HepG2 (cell line): ENCODE data around the gene TSGA10. TPM values are rescaled to one million over a fixed set of nuclear protein-coding genes. Genes with fewer than 3 reads are reported as not detected.

ENCODE experiments used
- GPN1 ChIP-seq: sonication (generic); formaldehyde crosslinking; IDR thresholded peaks from 2 replicates; pipeline ENCODE4 v1.5.1; 2020; ENCODE audit warnings: missing genetic modification reagents, borderline replicate concordance
- IKZF1 ChIP-seq: fragments of 450-650 bp; IDR thresholded peaks from 2 replicates; pipeline ENCODE4 v1.7.1; 2016
- MIXL1 ChIP-seq: IDR thresholded peaks from 2 replicates; pipeline ENCODE4 v1.6.1; 2016
- MXI1 ChIP-seq: IDR thresholded peaks from 3 replicates; pipeline ENCODE4 v1.6.1; 2012; ENCODE audit warnings: low read depth, low read length, inconsistent platforms, borderline replicate concordance
- MYNN ChIP-seq: sonication (generic); formaldehyde crosslinking; IDR thresholded peaks from 2 replicates; pipeline ENCODE4 v1.4.0; 2020; ENCODE audit warnings: mild to moderate bottlenecking, low read depth, missing genetic modification reagents
- SATB2 ChIP-seq: sonication (generic); formaldehyde crosslinking; IDR thresholded peaks from 2 replicates; pipeline ENCODE4 v1.5.0; 2020; ENCODE audit warnings: missing genetic modification reagents
- SMAD1 ChIP-seq: sonication (generic); formaldehyde crosslinking; IDR thresholded peaks from 2 replicates; pipeline ENCODE4 v1.4.0; 2020; ENCODE audit warnings: missing genetic modification reagents, low read depth, mild to moderate bottlenecking, borderline replicate concordance
- SMC3 ChIP-seq: IDR thresholded peaks from 2 replicates; pipeline ENCODE4 v1.6.1; 2011; ENCODE audit warnings: low read length, improper control_type of control experiment
- SOX6 ChIP-seq, 2 experiments: fragments of 450-650 bp in 1 of 2; sonication (generic) in 1 of 2; formaldehyde crosslinking in 1 of 2; IDR thresholded peaks; 2 replicates each; pipeline versions ENCODE4 v1.4.0 to v1.6.1; 2017 to 2020; ENCODE audit warnings: antibody characterized with exemption in 1 of 2, mild to moderate bottlenecking in 1 of 2, missing genetic modification reagents in 1 of 2
- ZNF101 ChIP-seq: sonication (generic); formaldehyde crosslinking; IDR thresholded peaks from 2 replicates; pipeline ENCODE4 v1.4.0; 2020; ENCODE audit warnings: mild to moderate bottlenecking, low read depth, missing genetic modification reagents, borderline replicate concordance
- ZNF143 ChIP-seq: sonication (generic); formaldehyde crosslinking; IDR thresholded peaks from 2 replicates; pipeline ENCODE4 v1.4.0; 2020; ENCODE audit warnings: missing genetic modification reagents
- ZNF296 ChIP-seq: sonication (generic); formaldehyde crosslinking; conservative IDR thresholded peaks from 2 replicates; pipeline ENCODE4 v1.5.0; 2020; ENCODE audit warnings: mild to moderate bottlenecking, missing genetic modification reagents
- ZNF317 ChIP-seq: sonication (generic); formaldehyde crosslinking; IDR thresholded peaks from 2 replicates; pipeline ENCODE4 v1.5.0; 2020; ENCODE audit warnings: mild to moderate bottlenecking, missing genetic modification reagents
- ZNF615 ChIP-seq: sonication (generic); formaldehyde crosslinking; IDR thresholded peaks from 2 replicates; pipeline ENCODE4 v1.5.0; 2020; ENCODE audit warnings: mild to moderate bottlenecking, missing genetic modification reagents, borderline replicate concordance
- ZNF776 ChIP-seq: sonication (generic); formaldehyde crosslinking; IDR thresholded peaks from 2 replicates; pipeline ENCODE4 v1.4.0; 2020; ENCODE audit warnings: mild to moderate bottlenecking, missing genetic modification reagents
- ZNF781 ChIP-seq: sonication (generic); formaldehyde crosslinking; IDR thresholded peaks from 2 replicates; pipeline ENCODE4 v1.5.1; 2020; ENCODE audit warnings: borderline replicate concordance, mild to moderate bottlenecking, missing genetic modification reagents; ENCODE audit errors: not compliant biosample characterization
- polyA plus RNA-seq, 8 experiments: library from polyadenylated mRNA; depleted of rRNA in 3 of 8; stranded (reverse) in 7 of 8; unstranded in 1 of 8; fragments of >200 nt; fragmentation: Illumina TruSeq in 4 of 8; extraction: Trizol in 4 of 8; gene quantifications; 2 replicates each; pipeline versions ENCODE4 v1.2.1 to v1.2.3, GENCODE V29; 2011 to 2016; ENCODE audit warnings: low read depth in 4 of 8, missing spikeins in 1 of 8, mixed read lengths in 1 of 8; ENCODE audit not compliant: insufficient read depth in 1 of 8
- total RNA-seq, 5 experiments: library from RNA; depleted of rRNA; stranded (reverse); fragments of >200 nt; fragmentation: Illumina TruSeq; extraction: Trizol; gene quantifications; 2 replicates each; pipeline ENCODE4 v1.2.3, GENCODE V29; 2016; ENCODE audit warnings: low read depth in 1 of 5
- TF ChIP-seq, protein P1 (sequence below): sonication (generic); formaldehyde crosslinking; IDR thresholded peaks from 2 replicates; pipeline ENCODE4 v1.4.0; 2020; ENCODE audit warnings: mild to moderate bottlenecking, missing genetic modification reagents
- TF ChIP-seq, protein P2 (sequence below): sonication (generic); formaldehyde crosslinking; IDR thresholded peaks from 2 replicates; pipeline ENCODE4 v1.5.0; 2020; ENCODE audit warnings: mild to moderate bottlenecking, missing genetic modification reagents

Gene TSGA10
- total and polyA plus RNA-seq, 2 of the 13 experiments (the other 11 are each of a cell fraction or from before 2014, with no cell fraction given), result 4.7 to 13.1 TPM

GRCh38 chr2:99141110-99142108 lies 13.3 kb downstream of the TSGA10 start, which contains the start of gene C2orf15 (continued):
- no peak for TF ChIP-seq GPN1 (CRISPR knock-in tag)
- peak; percentile 54; the same call in 1 of the 3 replicates for TF ChIP-seq MXI1
- TF ChIP-seq SATB2 (CRISPR knock-in tag), result no peak; the same call in 1 of the 2 replicates
- TF ChIP-seq MIXL1 (CRISPR knock-in tag), result peak; percentile 27; the same call in 1 of the 2 replicates
- peak; percentile 52; the same call in 1 of the 2 replicates for TF ChIP-seq ZNF143 (CRISPR knock-in tag)
- peak; percentile 69; the same call in 1 of the 2 replicates for TF ChIP-seq ZNF101 (CRISPR knock-in tag)
- TF ChIP-seq ZNF296 (CRISPR knock-in tag), result peak; percentile 73; the same call in 1 of the 2 replicates
- no peak for TF ChIP-seq SMC3
- no peak for TF ChIP-seq SOX6 (IDR thresholded peaks at IDR 0.05)
- peak; percentile 73 for TF ChIP-seq SOX6 (CRISPR knock-in tag; IDR thresholded peaks at IDR 0.05)
- TF ChIP-seq ZNF317, result peak; percentile 74; the same call in 1 of the 2 replicates
- TF ChIP-seq IKZF1, result no peak
- no peak; the same call in 1 of the 2 replicates for TF ChIP-seq ZNF615
- TF ChIP-seq MYNN, result no peak
- TF ChIP-seq, protein P1, sequence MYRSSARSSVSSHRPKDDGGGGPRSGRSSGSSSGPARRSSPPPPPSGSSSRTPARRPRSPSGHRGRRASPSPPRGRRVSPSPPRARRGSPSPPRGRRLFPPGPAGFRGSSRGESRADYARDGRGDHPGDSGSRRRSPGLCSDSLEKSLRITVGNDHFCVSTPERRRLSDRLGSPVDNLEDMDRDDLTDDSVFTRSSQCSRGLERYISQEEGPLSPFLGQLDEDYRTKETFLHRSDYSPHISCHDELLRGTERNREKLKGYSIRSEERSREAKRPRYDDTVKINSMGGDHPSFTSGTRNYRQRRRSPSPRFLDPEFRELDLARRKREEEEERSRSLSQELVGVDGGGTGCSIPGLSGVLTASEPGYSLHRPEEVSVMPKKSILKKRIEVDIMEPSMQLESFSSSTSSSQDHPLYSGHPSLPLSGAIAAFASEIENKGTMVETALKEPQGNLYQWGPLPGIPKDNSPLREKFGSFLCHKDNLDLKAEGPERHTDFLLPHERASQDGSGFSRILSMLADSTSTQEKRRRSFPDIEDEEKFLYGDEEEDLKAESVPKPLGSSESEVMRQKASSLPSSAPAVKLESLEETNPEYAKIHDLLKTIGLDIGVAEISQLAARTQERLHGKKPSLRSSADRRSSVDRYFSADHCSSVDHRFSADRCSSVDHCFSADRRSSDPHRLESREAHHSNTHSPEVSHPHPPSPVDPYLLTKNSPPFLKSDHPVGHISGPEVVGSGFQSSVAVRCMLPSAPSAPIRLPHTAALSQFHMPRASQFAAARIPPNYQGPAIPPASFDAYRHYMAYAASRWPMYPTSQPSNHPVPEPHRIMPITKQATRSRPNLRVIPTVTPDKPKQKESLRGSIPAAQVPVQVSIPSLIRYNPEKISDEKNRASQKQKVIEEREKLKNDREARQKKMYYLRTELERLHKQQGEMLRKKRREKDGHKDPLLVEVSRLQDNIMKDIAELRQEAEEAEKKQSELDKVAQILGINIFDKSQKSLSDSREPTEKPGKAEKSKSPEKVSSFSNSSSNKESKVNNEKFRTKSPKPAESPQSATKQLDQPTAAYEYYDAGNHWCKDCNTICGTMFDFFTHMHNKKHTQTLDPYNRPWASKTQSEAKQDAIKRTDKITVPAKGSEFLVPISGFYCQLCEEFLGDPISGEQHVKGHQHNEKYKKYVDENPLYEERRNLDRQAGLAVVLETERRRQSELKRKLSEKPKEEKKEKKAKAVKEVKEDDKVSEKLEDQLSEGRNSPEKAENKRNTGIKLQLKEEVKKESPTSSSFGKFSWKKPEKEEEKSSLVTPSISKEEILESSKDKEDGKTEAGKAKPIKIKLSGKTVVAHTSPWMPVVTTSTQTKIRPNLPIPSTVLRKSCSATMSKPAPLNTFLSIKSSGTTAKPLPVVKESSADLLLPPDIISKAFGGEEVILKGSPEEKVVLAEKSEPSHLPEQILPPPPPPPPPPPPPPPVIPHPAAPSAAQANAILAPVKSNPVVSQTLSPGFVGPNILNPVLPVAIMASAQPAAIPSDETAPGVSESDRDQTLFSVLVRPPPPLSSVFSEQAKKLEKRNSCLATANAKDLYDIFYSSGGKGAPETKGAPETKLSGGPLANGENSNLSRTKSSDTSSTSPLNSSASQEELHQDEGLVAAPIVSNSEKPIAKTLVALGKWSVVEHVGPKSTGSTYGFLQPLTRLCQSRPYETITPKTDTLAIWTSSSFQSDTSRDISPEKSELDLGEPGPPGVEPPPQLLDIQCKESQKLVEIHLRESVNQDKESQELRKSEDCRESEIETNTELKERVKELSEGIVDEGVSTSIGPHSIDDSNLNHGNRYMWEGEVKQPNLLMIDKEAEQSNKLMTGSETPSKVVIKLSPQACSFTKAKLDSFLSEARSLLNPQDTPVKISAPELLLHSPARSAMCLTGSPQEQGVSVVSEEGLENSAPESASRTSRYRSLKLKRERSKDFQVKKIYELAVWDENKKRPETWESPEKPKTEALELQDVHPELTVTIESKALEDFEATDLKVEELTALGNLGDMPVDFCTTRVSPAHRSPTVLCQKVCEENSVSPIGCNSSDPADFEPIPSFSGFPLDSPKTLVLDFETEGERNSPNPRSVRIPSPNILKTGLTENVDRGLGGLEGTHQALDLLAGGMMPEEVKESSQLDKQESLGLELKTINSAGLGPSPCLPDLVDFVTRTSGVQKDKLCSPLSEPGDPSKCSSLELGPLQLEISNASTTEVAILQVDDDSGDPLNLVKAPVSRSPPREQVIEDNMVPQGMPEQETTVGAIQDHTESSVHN (CRISPR knock-in tag), result no peak
- TF ChIP-seq SMAD1 (CRISPR knock-in tag), result peak; percentile 68; the same call in 1 of the 2 replicates
- no peak for TF ChIP-seq ZNF781 (CRISPR knock-in tag)
- TF ChIP-seq, protein P2, sequence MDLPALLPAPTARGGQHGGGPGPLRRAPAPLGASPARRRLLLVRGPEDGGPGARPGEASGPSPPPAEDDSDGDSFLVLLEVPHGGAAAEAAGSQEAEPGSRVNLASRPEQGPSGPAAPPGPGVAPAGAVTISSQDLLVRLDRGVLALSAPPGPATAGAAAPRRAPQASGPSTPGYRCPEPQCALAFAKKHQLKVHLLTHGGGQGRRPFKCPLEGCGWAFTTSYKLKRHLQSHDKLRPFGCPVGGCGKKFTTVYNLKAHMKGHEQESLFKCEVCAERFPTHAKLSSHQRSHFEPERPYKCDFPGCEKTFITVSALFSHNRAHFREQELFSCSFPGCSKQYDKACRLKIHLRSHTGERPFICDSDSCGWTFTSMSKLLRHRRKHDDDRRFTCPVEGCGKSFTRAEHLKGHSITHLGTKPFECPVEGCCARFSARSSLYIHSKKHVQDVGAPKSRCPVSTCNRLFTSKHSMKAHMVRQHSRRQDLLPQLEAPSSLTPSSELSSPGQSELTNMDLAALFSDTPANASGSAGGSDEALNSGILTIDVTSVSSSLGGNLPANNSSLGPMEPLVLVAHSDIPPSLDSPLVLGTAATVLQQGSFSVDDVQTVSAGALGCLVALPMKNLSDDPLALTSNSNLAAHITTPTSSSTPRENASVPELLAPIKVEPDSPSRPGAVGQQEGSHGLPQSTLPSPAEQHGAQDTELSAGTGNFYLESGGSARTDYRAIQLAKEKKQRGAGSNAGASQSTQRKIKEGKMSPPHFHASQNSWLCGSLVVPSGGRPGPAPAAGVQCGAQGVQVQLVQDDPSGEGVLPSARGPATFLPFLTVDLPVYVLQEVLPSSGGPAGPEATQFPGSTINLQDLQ (CRISPR knock-in tag), result no peak; the same call in 1 of the 2 replicates
- TF ChIP-seq ZNF776 (CRISPR knock-in tag), result peak; percentile 60; the same call in 1 of the 2 replicates
